Pancreas (tissue), 10 donors: ENCODE results near the gene PPP3R1. TPM values are rescaled to one million over a fixed set of nuclear protein-coding genes. Genes with fewer than 3 reads are reported as not detected.
A peak's percentile ranks its signal among the peaks of the same experiment; 100 is the strongest.

Source experiments
- ATAC-seq, 4 donors: fragments of 200-7000 bp; cut with Tn5 transposase; one replicate each; pipeline versions ENCODE4 v1.8.0 to v1.9.1; 2020; ENCODE audit warnings: mild to moderate bottlenecking in 4 of 4, moderate library complexity in 4 of 4
- DNase-seq, 6 donors: peaks; one replicate each; pipeline ENCODE4 v3.0.0-alpha.2; 2020
- FAIRE-seq: peaks from 2 replicates; lab custom pipeline; 2012; peaks lifted over from hg19 to GRCh38; lab: Jason Lieb, UNC
- H3K27ac ChIP-seq, 4 donors: fragments of 200-600 bp; sonication (generic); 1 replicate in 3 of 4; 2 replicates in 1 of 4; pipeline versions ENCODE4 v1.5.0 to v1.8.0; 2020
- H3K27me3 ChIP-seq, 4 donors: fragments of 200-600 bp; one replicate each; pipeline ENCODE4 v1.8.0; 2021
- H3K36me3 ChIP-seq, 3 donors: fragments of 200-600 bp; sonication (generic) in 1 of 3; one replicate each; pipeline versions ENCODE4 v1.5.0 to v1.8.0; 2020 to 2021
- H3K4me1 ChIP-seq, 3 donors: fragments of 200-600 bp; one replicate each; pipeline ENCODE4 v1.8.0; 2021
- H3K4me3 ChIP-seq, 4 donors: fragments of 200-600 bp; sonication (generic) in 2 of 4; one replicate each; pipeline versions ENCODE4 v1.5.0 to v1.8.0; 2020 to 2021
- H3K9me3 ChIP-seq, 4 donors: fragments of 200-600 bp; one replicate each; pipeline ENCODE4 v1.8.0; 2021
- CTCF ChIP-seq, 4 donors: fragments of 200-600 bp; sonication (generic) in 3 of 4; IDR thresholded peaks; one replicate each; pipeline versions ENCODE4 v1.5.0 to v1.8.0; 2021; ENCODE audit warnings: antibody characterized with exemption in 4 of 4
- WGBS, 2 donors: extraction: QIAGEN DNeasy Blood & Tissue Kit; methylation state at CpG; one replicate each; pipeline ENCODE4 v1.1.7; 2013; 5-methylcytosine and 5-hydroxymethylcytosine counted together
- intact Hi-C, 3 donors: fragments of 100-400 bp; cut with DNase I; formaldehyde crosslinking; loops; one replicate each; pipeline versions ENCODE4 v1.11.1 to v1.14.2; 2022
- polyA plus RNA-seq, 2 donors: library from polyadenylated mRNA; stranded (reverse); fragments of 200-250 nt; gene quantifications; one replicate each; pipeline ENCODE4 v1.2.3, GENCODE V29; 2013
- total RNA-seq, 6 donors: library from RNA; stranded (reverse); fragmentation: NEBNext Ultra II Directional in 4 of 6; extraction: Animal tissue kit (Norgen Biotek cat#: 25700) in 4 of 6; gene quantifications; one replicate each; pipeline versions ENCODE4 v1.2.1 to v1.2.4, GENCODE V29; 2021 to 2023
- donor health status: healthy with polysubstance abuse.
- donor health status: DM: no; HTN: no; CAD: no; lungs with moderate emphysema.
- donor health status: DM: no; HTN: no; CAD: no.
- donor health status: control.
- donor health status: control.
- donor health status: Bipolar disorder and iron deficiency.
- donor health status: DM: yes; HTN: yes; CAD: no.
- donor health status: DM: no; HTN: no; CAD: no.
- donor health status: DM: no; HTN: no; CAD: no.
- donor health status: DM: yes; HTN: yes; CAD: no.

Gene PPP3R1
- total and polyA plus RNA-seq, 8 donors, result 6.1 to 27.4 (median 19.6) TPM

GRCh38 chr2:68287580-68288441 lies 35.5 kb upstream of the PPP3R1 start:
- peak overlapping the region in 1 of 4 donors; percentile 23 for H3K27ac ChIP-seq
- no peak for TF ChIP-seq CTCF (IDR thresholded peaks at IDR 0.05)

GRCh38 chr2:68284896-68285295 lies 32.6 kb upstream of the PPP3R1 start:
- H3K27ac ChIP-seq, result no peak overlapping the region

More at GRCh38 chr2:68287580-68288441, 35.5 kb upstream of the PPP3R1 start:
- Histone ChIP-seq H3K36me3 (no peaks in the 10 kb centered on the region), H3K4me1 (peaks cover 0 to 7% (median 0%) of the 10 kb centered on the region in 3 donors), H3K4me3 (no peak overlapping the region), H3K27me3 (no peaks in the 10 kb centered on the region), H3K9me3 (no peaks in the 10 kb centered on the region)
- WGBS, 2 donors, result 25 to 26% methylated on average over 10 of the region's 10 CpGs
- peak; percentile 69 to 86 (median 78) for ATAC-seq
- no peak for FAIRE-seq
- intact Hi-C loops, result loop anchor here in 1 of 3 donors (10.0 kb wide), 1 partner anchor 163 kb away; no protein-coding TSS in a partner anchor
- DNase-seq, result peak in 1 of 6 donors; percentile 24

GRCh38 chr2:68283419-68283812 lies 31.1 kb upstream of the PPP3R1 start:
- Histone ChIP-seq H3K4me1 (peaks cover 0 to 7% (median 0%) of the 10 kb centered on the region in 3 donors), H3K36me3 (no peaks in the 10 kb centered on the region), H3K4me3 (no peak overlapping the region), H3K9me3 (no peaks in the 10 kb centered on the region), H3K27me3 (no peaks in the 10 kb centered on the region), H3K27ac (no peak overlapping the region)
- TF ChIP-seq CTCF (IDR thresholded peaks at IDR 0.05), result no peak
- 89 to 94% methylated on average over 1 of the region's 1 CpG for WGBS, 2 donors
- no peak for FAIRE-seq
- DNase-seq, result no peak
- no peak for ATAC-seq
- intact Hi-C loops, result loop anchor here in 2 of 3 donors (5.0 to 10.0 kb wide), 2 partner anchors 159 to 161 kb away; no protein-coding TSS in a partner anchor

More at GRCh38 chr2:68284896-68285295, 32.6 kb upstream of the PPP3R1 start:
- intact Hi-C loops, result loop anchor here in 2 of 3 donors (5.0 to 10.0 kb wide), 2 partner anchors 160 to 163 kb away; no protein-coding TSS in a partner anchor
- Histone ChIP-seq H3K36me3 (no peaks in the 10 kb centered on the region), H3K4me1 (peaks cover 0 to 7% (median 0%) of the 10 kb centered on the region in 3 donors), H3K9me3 (no peaks in the 10 kb centered on the region), H3K27me3 (no peaks in the 10 kb centered on the region), H3K4me3 (no peak overlapping the region)
- peak in 1 of 6 donors; percentile 23 for DNase-seq
- WGBS, 2 donors, result 77 to 79% methylated on average over 3 of the region's 3 CpGs
- no peak for FAIRE-seq
- ATAC-seq, result peak in 3 of 4 donors; percentile 34 to 44 (median 40)
- no peak for TF ChIP-seq CTCF (IDR thresholded peaks at IDR 0.05)

GRCh38 chr2:68282811-68283418 lies 30.6 kb upstream of the PPP3R1 start:
- peak; percentile 56 for FAIRE-seq
- Histone ChIP-seq H3K27me3 (no peaks in the 10 kb centered on the region), H3K27ac (no peak overlapping the region), H3K9me3 (no peaks in the 10 kb centered on the region), H3K4me3 (no peak overlapping the region), H3K36me3 (no peaks in the 10 kb centered on the region), H3K4me1 (peaks cover 0 to 5% (median 0%) of the 10 kb centered on the region in 3 donors)
- TF ChIP-seq CTCF (IDR thresholded peaks at IDR 0.05), result peak; percentile 22 to 73 (median 43)
- DNase-seq, result no peak
- peak in 3 of 4 donors; percentile 75 to 79 (median 78) for ATAC-seq
- 35 to 38% methylated on average over 5 of the region's 5 CpGs for WGBS, 2 donors
- intact Hi-C loops, result loop anchor here in 2 of 3 donors (5.0 to 10.0 kb wide), 2 partner anchors 158 to 161 kb away; no protein-coding TSS in a partner anchor
